ENCODE results near the gene MAP2K7.
"Not testable (repeated sequence)": the region's sequence is repeated elsewhere in the genome, so short reads cannot be mapped to it uniquely, and the experiment has no call there.

The MAP2K7 gene

DNA sequence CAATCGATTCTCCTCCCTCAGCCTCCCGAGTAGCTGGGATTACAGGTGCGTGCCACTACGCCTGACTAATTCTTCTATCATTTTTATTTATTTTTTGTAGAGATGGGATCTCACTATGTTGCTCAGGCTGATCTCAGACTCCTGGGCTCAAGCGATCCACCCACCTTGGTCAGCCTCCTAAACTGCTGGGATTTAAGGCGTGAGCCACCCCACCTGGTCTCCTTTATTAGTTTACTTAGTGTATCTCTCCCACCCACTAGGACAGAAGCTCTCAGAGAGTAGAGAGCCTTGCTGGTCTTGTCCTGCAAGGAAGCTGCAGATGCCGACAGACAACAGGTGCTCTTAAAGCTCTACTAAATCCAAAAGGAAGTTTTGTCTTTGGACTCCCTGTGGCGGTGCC lies 17.9 kb upstream of the MAP2K7 start:
- DNase-seq: no peak

DNA sequence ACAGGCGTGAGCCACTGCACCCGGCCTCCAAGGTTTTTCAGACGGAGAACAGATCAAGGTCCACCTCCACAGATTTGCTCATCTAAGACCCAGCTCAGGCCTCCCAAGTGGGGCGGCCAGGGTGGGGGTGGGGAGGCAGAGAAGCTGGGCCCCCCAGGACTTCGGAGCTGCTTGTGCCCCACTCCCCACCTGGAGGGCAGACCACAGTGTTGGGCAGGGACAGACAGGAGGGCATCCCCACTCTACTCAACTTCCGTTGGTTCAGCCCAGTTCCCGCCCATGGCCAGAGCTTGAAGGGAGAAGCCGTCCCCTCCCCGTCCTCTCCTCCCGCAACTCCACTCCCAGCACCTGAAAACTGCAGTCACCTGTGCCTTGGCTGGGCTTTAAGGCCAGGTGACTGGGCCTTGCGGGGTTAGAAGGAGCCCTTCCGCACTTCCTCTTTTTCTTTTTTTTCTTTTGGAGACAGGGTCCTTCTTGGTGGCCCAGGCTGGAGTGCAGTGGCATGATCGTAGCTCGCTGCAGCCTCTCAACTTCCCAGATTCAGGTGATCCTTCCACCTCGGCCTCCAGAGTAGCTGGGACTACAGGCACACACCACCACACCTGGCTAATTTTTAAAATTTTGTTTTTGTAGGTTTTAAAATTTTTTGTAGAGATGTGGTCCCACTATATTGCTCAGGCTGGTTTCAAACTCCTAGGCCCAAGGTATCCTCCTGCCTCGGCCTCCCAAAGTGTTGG lies 16.1 kb upstream of the MAP2K7 start:
- no peak for DNase-seq

DNA sequence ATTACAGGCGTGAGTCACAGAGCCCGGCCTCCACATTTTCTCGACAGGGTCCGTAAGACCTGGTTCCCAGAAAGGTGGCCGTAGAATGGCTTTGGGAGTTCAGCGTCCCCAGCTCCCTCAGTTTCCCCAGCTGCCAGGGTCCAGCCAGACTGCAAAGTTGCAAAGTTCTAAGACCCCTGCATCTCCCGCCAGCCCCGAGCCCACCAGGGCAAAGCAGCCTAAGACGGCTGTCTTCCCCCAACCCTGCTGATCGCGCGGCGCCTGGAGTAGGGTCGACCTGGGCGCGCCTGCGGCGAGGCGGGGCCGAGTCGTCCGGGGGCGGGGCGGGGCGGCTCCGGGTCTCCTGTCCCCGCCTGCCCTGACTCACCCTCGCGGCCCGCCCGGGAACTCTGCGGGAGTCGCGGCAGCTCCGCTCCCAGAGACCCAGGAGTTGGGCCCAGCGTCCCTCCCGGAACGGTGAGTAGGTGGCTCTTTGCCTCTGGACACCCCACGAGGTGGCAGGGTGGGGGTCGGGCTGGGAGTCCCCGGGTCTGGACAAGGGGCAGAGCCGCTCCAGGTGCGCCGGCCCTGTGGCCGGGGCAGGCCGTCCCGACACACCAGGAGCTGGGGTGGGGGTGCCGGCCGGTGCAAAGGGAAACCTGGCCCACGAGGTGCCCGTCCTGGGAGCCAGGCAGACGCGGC lies 15.4 kb upstream of the MAP2K7 start, which contains the start of gene LRRC8E:
Gene LRRC8E, plus strand, starts transcription at position 366 of the 681 bp plus-strand sequence. CDS start 7,094 bp downstream, outside the sequence.
- DNase-seq: no peak

DNA sequence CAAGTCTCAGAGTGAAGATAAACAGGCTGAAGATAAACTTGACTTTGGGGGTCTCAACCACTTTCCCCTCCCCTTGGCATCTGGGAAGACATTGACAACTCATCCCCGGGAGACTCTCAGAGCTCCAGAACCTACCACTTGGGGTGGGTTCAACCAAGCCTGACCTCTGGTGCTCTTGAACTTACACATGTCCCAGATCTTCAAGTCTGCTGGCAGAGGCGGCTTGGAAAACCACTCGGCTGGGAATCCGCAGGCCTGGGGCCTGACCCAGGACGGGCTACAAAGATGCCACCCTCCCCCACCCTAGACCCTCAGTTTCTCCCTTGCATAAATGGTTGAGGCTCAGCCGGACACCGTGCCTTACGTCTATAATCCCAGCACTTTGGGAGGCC lies 14.9 kb upstream of the MAP2K7 start:
- DNase-seq: no peak

DNA sequence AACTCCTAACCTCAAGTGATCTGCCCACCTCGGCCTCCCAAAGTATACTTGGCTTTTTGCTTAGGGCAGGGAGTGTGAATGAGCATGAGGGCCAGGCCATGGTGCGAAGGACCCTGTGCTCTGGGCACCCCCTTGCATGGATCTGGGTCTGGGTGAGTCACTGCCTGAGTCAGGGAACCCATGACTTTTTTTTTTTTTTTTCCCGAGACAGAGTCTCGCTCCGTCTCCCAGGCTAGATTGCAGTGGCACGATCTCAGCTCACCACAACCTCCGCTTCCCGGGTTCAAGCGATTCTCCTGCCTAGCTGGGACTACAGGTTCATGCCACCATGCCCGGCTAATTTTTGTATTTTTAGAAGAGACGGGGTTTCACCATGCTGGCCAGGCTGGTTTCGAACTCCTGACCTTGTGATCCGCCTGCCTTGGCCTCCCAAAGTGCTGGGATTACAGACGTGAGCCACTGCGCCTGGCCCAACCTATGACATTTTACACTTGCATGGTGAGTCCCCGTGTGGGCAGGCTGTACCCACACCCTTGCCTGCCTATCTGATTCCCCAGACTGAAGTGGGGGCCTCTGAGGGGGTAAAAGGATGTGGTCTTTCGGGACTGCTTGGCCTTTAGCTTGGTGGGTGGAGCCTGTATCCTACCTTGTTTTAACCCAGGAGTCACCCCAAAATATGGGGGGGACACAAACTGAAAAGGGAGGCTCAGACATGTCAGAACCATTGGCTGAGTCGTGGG lies 10.1 kb upstream of the MAP2K7 start:
- DNase-seq: not testable (repeated sequence)

DNA sequence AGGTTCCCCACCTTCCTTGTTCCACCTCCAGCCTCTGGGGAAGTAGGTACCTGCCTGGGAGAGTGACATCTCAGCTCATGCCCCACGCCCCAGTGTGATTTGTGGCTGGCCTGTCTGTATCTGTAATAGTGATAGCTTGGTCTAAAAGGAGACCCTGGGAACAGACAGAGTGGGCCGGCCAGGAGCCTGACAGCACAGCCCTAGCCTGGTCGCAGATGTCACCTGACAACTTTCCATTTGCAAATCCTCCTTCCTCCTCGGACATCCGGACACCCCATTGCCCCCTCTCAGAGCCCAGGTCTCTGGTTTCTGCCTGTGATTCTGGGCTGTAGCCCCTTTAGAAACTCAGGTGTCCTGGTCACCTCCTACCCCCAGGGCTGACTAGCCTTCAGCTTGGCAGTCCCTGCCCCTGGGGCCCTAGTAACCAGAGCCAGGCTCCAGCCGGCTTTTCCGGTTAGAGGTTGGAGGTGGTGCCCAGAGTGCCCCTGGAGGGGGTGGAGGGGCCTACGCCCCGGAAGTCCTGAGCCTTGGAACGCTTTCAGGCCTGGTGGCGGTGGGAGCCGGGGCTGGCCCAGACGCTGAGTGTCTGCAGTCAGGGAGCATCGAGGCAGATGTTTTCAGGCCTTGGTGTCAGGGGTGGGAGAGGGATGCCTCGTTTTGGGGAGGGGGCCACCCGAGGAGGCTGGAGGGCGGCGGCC lies 8.9 kb upstream of the MAP2K7 start:
- DNase-seq: no peak

DNA sequence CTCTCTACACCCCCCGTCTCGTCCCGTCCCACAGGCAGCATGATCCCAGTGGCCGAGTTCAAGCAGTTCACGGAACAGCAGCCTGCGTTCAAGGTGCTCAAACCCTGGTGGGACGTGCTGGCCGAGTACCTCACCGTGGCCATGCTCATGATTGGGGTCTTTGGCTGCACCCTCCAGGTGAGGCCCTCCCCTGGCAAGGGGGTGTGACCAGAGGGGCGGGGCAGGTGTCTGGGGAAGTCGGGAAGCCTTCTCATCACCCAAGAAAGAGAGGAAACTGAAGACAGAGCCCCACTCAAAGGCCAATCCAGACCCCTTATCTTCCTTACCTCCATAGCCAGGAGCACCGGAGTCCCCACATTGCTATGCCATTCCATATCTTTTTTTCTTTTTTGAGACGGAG lies 8.1 kb upstream of the MAP2K7 start:
- no peak for DNase-seq

DNA sequence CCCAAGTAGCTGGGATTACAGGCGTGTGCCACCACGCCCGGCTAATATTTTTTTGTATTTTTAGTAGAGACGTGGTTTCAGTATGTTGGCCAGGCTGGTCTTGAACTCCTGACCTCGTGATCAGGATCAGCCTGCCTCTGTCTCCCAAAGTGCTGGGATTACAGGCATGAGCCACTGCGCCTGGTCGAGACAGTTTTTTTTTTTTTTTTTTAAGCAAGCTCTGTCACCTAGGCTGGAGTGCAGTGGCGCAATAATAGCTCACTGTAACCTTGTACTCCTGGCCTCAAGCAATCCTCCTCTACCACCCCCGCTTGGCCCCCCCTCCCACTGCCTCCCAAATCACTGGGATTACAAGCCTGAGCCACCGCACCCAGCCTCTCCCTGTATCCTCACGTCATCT lies 6.4 kb upstream of the MAP2K7 start:
- DNase-seq: no peak

DNA sequence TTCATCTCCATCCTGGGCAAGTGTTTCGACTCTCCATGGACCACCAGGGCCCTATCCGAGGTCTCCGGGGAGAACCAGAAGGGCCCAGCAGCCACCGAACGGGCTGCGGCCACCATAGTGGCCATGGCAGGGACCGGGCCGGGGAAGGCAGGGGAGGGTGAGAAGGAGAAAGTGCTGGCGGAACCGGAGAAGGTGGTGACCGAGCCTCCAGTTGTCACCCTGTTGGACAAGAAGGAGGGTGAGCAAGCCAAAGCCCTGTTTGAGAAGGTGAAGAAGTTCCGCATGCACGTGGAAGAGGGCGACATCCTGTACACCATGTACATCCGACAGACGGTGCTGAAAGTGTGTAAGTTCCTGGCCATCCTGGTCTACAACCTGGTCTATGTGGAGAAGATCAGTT lies 4.7 kb upstream of the MAP2K7 start:
- DNase-seq: no peak

DNA sequence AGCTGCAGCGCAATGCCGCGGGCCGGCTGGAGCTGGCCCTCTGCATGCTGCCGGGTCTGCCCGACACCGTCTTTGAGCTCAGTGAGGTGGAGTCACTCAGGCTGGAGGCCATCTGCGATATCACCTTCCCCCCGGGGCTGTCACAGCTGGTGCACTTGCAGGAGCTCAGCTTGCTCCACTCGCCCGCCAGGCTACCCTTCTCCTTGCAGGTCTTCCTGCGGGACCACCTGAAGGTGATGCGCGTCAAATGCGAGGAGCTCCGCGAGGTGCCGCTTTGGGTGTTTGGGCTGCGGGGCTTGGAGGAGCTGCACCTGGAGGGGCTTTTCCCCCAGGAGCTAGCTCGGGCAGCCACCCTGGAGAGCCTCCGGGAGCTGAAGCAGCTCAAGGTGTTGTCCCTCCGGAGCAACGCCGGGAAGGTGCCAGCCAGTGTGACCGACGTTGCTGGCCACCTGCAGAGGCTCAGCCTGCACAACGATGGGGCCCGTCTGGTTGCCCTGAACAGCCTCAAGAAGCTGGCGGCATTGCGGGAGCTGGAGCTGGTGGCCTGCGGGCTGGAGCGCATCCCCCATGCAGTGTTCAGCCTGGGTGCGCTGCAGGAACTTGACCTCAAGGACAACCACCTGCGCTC lies 3.8 kb upstream of the MAP2K7 start:
- no peak for DNase-seq

DNA sequence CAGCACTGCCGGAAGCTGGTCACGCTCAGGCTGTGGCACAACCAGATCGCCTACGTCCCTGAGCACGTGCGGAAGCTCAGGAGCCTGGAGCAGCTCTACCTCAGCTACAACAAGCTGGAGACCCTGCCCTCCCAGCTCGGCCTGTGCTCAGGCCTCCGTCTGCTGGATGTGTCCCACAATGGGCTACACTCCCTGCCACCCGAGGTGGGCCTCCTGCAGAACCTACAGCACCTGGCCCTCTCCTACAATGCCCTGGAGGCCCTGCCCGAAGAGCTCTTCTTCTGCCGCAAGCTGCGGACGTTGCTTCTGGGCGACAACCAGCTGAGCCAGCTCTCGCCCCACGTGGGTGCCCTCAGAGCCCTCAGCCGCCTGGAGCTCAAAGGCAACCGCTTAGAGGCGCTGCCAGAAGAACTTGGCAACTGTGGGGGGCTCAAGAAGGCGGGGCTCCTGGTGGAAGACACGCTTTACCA lies 3.2 kb upstream of the MAP2K7 start:
- no peak for DNase-seq

DNA sequence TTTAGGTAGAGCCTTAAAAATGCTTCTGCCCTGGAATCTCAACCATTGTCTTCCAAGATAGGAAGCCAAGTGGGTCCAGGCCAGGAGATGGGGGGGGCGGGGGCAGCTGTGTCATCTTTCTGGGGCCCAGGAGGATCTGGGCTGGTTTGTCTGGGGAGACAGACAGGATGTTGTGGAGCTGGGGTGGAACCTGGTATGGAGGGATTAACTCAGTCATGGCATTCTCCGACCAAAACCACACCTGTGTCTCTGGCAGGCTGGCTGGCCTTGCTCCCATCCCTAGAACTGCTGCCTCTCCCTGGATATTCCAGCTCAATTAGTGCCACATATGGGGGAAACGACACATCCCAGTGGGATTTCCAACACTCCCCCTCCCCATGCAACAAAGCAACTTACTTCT lies 2.7 kb upstream of the MAP2K7 start:
- no peak for DNase-seq

DNA sequence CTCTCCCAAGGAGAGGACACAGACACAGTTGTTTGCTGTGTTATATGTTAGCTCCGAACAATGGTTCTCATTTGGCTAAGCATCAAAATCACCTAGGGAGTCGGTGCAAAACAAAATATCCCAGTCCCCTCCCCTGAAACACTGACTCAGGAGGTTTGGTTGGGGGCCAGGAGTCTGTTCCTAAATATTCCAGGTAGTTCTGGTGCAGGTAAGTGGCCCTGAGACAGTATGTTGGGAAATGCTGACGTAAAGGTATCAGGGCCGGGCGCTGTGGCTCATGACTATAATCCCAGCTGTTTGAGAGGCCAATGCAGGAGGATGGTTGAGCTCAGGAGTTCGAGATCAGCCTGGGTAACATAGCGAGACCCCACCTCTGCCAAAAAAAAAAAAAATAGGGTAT lies 2.3 kb upstream of the MAP2K7 start:
- DNase-seq: no peak

DNA sequence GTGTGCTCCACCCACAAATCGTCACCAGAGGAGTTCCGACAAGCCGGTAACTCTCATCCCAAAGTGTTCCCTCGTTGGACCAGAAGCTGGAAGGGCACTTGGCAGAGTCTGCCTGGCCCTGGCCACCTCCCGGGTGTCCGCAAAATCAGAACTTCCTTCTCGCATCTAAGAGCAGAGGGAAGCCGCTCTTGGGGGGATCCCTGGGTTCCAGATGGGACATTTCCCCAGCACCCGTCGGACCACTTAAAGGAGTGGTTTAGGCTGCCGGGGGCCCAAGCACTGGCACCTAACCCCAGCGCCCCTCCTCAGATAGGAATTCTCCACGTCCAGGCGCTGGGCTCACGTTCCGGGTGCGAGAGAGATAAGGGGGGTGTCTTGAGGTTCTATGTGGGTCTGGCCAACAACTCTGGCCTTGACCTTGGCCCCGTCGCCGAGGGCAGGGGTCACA lies 857 bp upstream of the MAP2K7 start:
- no peak for DNase-seq

DNA sequence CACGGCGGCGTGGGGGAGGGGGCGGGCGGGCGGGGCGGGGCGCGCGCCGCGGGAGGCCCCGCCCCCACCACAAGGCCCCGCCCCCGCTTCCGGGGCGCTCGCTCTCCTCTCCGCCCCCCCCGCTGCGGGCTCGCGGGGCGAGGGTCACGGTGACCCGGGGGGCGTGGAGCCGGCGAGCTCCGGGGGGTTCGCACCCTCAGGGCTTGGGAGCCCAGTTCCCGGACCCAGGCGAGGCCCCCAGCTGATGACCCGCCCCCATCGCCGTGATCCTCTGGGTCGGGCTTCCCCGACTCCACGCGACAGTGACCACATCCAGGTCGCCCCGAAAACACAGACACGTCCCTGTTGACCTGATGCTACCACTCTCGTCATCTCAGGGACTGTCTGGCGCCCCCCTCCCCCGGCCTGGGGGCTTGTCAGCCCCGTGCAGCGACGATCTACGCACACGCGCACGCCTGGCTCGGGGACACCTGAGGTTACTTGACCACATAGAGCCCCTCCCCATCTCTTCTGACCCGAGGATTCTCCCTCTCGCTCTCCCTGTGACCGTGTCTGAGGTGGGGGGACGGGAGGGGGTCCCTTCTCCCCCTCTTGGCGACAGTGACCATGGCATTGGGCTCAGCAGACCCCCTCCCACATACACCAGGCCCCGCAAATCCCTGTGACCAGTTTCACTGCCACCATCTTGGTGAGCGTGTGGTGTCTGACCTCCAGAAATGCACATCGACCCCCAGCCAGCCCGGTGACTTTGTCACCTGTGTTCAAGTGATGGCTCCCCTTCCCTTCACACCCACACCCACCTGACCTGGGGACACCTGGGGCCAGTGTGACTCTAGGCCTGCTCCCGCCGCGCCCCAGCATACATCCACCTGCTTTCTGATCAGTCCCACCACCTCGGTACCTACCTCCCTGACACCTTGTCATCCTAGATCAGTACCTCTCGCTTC lies 670 bp downstream of the MAP2K7 start:
- no peak for DNase-seq

DNA sequence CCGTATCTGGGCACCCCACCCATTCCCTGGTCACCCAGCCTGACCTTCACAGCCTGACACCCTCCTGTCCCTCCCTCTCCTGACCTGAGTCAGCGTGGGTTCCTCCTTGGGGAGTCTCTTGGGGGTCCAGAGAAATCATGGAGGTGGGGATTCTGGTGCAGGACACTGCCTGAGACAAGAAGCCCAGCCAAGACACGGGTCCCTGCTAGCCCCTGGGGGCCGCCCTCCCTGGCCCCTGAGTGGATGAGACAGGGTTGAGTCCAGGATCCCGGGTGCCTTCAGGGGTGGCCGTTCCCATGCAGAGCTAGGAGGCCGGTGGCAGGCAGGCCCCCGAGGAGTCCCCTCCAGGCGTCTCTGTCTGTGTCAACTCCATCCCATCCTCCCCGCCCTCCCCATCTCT lies 1.6 kb downstream of the MAP2K7 start:
- DNase-seq: no peak

DNA sequence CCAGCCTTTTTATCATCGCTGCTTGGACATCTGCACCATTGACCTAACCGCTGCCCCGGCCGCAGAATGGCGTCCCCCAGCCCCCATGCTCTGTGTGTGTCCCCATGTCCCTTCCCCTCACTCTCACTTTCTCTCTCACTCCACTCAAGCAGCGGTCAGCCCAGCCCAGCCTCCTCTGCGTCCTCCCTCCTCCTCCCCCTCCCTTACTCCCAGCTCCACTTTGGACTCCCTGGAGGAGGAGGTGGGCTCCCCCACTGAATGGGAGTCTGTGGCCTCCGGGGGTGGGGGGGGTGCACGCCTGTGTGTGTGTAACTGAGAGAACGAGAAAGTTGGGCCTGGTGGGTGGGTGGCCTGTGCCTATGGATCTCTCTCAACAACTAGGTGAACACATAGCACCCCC lies 2.2 kb downstream of the MAP2K7 start:
- DNase-seq: no peak

DNA sequence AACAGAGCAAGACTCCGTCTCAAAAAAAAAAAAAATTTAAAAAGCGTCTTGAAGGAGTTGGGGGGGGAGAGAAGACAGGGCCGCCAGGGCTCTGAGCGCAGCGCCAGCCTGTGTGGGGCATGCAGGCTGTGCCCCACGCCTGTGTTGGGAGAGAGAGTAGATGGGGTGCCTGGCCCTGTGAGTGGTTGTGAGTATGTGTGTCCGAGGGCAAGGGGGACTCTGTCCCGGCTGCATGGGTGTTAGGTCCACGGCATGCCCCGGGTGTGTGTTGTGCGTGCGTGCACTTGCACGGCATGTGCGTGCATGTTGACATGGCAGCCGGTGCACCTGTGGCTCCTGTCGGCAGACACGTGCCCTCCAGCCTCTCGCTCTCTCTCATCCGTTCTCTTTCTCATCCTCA lies 3.4 kb downstream of the MAP2K7 start:
- DNase-seq: no peak

DNA sequence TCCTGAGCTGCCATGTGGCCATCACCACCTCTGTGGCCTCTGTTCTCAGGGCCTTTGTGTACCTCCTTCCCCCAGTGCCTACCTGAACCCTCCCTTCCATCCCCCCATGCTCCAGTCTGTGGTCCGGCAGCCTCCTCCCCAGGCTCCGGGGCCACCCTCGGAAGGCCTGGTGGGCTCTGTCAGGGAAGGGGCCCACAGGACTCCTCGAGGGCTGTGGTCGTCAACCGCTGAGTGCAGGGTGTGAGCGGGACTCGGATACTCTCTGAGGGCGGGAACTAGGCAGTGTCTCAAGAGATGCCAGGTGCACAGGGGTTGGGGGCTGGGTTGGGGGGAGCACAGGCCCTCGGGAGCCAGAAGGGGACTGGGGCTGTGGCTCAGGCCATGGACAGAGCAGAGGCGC lies 3.9 kb downstream of the MAP2K7 start:
- DNase-seq: no peak

DNA sequence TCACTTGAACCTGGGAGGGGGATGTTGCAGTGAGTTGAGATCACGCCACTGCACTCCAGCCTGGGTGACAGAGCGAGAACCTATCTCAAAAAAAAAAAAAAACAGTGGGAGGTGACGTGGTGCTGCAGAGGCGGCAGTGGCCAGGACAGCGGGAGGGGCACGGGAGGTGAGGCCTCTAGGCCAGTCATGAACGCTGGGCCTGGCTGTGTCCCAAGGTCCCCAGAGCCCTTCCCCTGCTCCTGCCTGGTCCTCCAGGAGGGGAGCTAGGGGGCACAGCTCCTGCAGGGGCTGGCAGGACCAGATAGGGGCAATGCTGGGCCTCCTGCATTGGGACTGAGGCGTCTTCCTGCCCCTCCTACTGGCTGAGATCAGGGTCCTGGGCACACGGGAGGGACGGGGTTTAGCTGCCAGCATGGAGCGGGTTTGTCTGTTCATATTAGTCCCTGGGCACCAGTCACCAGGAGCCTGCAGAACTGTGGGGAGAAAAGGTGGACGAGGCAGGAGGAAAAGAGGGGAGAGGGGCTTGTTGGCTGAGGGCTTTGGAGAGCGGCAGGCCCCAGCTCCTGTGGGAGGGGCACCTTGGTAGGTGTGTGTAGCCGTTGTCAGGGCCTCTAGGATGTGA lies 4.5 kb downstream of the MAP2K7 start:
- no peak for DNase-seq

All from NCI-H2227 treated with DMSO at 0.1 percent for 48 hours (cell line).